Cerebellar nuclear complex (tissue), 1 donor: Measurements from ENCODE around the gene METRN.
"Not testable (repeated sequence)": the region's sequence is repeated elsewhere in the genome, so short reads cannot be mapped to it uniquely, and the experiment has no call there.

Experiments used
- DNase-seq, 2 experiments: peaks; one replicate each; lab custom pipeline; 2025; lab: John Stamatoyannopoulos, UW

Gene METRN

GRCh38 chr16:691242-691641 lies 23.7 kb upstream of the METRN start:
- DNase-seq = not testable (repeated sequence)

- no peak for DNase-seq
Observed at GRCh38 chr16:692356-693108, 22.4 kb upstream of the METRN start.

GRCh38 chr16:693364-693763 lies 21.6 kb upstream of the METRN start:
- DNase-seq = no peak

GRCh38 chr16:693766-694165 lies 21.2 kb upstream of the METRN start:
- DNase-seq = no peak

- no peak for DNase-seq
Observed at GRCh38 chr16:694187-694862, 20.6 kb upstream of the METRN start.

GRCh38 chr16:694863-695354 lies 20.0 kb upstream of the METRN start:
- no peak for DNase-seq

- DNase-seq = no peak
Observed at GRCh38 chr16:695355-696089, 19.4 kb upstream of the METRN start.

- no peak for DNase-seq
Observed at GRCh38 chr16:698911-699671, 15.8 kb upstream of the METRN start.

- no peak for DNase-seq
Observed at GRCh38 chr16:700684-701584, 14.0 kb upstream of the METRN start.

GRCh38 chr16:702341-702740 lies 12.6 kb upstream of the METRN start:
- DNase-seq = no peak

- no peak for DNase-seq
Observed at GRCh38 chr16:703406-703805, 11.5 kb upstream of the METRN start.

- no peak for DNase-seq
Observed at GRCh38 chr16:704047-704446, 10.9 kb upstream of the METRN start.

GRCh38 chr16:704552-705380 lies 10.2 kb upstream of the METRN start:
- no peak for DNase-seq

GRCh38 chr16:705431-706188 lies 9.3 kb upstream of the METRN start, which contains the start of gene FBXL16:
Gene FBXL16, minus strand, starts transcription at chr16:705801. Its CDS starts 8,396 bp downstream, at chr16:697405.
- DNase-seq = no peak

GRCh38 chr16:706189-707061 lies 8.5 kb upstream of the METRN start:
- DNase-seq = no peak

GRCh38 chr16:707062-707538 lies 7.8 kb upstream of the METRN start:
- no peak for DNase-seq

- no peak for DNase-seq
Observed at GRCh38 chr16:708019-708418, 6.9 kb upstream of the METRN start.

- no peak for DNase-seq
Observed at GRCh38 chr16:708959-709358, 6.0 kb upstream of the METRN start.
